Umbilical cord (tissue), 2 donors: ENCODE measurements around the gene ARAP1. TPM values are rescaled to one million over a fixed set of nuclear protein-coding genes. Genes with fewer than 3 reads are reported as not detected.

ENCODE experiments used
- DNase-seq: peaks from one replicate; pipeline ENCODE4 v3.0.0-alpha.2; 2015; ENCODE audit warnings: low spot score
- total RNA-seq: library from RNA; depleted of rRNA; stranded (reverse); fragments of >200 nt; gene quantifications from one replicate; pipeline ENCODE4 v1.2.3, GENCODE V29; 2014; ENCODE audit warnings: low replicate concordance; ENCODE audit not compliant: insufficient read depth

Gene ARAP1
- total RNA-seq, 1 donor from 2014 or later = 115 TPM

DNA sequence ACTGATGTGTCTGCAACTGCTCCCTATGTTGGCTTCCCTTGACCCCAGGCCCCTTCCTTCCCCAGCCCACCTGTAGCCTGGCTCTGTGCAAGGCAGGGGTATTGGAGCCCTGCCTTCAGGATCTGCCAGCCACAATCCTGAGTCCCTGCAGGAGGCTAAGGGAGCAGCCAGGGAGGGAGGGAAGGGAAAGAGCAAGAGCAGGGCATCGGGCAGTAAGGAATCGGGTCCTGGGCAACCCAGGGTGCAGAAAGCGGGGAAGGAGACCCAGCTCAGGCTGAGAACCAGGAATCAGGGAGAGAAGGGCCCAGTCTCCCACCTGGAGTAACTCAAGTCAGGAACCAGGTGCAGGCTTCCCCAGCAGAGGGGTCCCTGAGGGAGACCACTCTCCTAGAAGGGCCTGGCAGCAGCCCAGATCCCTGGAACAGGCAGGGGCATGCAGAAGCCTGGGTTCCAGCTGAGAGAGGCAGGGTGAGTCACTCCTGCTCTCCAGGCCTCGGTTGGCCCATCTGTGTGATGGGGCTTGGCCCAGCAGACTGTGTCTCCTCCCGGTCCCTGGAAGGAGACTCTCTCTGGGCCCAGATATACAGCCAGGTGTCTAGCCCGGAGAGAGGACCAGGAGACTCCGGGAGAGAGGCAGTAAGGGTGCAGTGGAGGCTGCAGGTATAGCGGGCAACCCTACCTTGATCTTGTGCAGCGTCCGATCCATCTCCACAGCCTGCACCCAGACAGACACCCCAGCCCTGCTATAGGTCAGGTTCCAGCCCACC is 28.3 kb upstream of the ARAP1 start:
- DNase-seq = no peak

- DNase-seq = no peak
Measured at GRCh38 chr11:72779495-72780128, 27.4 kb upstream of the ARAP1 start.

DNA sequence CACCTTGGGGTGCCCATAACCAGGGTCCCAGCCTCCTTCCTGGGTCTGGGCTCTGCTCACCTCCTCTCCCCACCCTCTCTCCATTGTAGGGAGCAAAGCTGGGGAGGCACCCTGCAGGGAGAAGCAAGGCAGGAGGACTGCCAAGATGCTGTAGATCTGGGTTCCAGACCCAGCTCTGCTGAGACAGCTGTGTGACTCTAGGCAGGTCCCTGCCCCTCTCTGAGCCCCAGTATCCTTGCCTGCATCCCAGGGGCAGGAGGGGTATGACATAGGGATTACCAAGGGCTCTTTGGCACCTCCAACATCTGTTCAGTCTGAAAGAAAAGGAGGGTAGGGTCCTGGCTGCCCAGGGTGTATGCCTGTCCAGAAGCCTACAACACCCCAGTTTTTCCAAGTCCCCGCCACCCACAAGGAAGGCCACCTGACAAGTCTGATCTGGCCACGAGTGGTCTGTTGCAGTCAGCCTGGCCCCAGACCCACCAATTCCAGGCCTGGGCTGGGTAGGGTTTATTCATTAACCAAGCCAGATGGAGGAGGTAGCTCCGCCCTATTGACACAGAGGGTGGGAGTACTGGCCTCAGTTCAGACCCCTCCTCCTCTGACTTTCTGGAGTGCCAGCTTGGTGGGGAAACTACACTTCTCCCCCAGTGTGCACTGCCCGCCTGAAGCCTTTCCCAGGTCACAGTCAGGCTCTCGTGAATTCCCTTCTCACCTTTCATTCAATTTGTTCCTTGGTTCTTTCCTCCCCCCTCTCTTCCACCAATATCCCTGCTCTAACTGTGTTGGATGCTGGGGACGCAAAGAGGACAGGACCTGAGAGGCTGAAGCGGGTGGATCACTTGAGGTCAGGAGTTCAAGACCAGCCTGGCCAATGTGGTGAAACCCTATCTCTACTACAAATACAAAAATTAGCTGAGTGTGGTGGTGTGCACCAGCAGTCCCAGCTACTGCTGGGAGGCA is 26.6 kb upstream of the ARAP1 start:
- DNase-seq = no peak

GRCh38 chr11:72777755-72778278 is 25.6 kb upstream of the ARAP1 start:
- no peak for DNase-seq

GRCh38 chr11:72776844-72777754 is 24.9 kb upstream of the ARAP1 start:
- DNase-seq = no peak

- no peak for DNase-seq
Measured at GRCh38 chr11:72776117-72776843, 24.1 kb upstream of the ARAP1 start.

- DNase-seq = no peak
Measured at GRCh38 chr11:72775288-72776110, 23.3 kb upstream of the ARAP1 start.

DNA sequence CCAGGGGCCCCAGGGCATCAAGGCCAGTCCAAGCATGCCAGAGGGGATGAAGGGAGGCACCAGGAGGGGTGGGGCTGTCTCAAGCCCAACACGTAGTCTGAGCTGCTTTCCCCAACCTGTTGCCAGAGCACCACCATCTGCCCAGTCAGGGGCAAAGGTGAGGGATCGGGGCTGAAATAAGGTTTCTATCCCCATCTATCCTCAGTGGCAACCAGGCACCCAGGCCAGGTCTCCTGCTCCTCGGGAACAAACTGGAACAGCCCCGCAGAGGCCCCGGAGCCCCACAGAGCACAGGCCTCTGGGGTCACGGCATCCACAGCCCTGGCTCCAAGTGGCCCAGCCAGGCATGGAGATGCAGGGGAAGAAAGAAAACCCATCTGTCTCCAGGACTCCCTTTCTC is 22.3 kb upstream of the ARAP1 start:
- no peak for DNase-seq

DNA sequence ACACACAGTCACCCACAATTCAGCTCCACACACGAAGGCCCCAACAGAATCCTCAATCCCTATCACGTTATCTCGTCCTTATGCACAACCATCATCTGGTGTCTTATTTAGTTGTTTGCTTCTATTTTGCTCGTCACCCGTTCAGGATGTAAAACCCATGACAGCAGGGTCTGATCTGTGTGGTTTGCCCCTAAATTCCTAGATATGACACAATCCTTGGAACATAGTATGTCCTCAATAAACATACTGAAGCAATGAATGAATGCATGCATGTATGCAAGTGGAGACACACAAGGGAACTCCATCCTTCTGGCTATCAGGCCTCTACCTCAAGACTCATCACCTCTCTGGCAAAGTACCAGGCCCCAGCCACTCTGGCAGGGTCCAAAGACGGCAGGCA is 21.5 kb upstream of the ARAP1 start:
- DNase-seq = no peak

DNA sequence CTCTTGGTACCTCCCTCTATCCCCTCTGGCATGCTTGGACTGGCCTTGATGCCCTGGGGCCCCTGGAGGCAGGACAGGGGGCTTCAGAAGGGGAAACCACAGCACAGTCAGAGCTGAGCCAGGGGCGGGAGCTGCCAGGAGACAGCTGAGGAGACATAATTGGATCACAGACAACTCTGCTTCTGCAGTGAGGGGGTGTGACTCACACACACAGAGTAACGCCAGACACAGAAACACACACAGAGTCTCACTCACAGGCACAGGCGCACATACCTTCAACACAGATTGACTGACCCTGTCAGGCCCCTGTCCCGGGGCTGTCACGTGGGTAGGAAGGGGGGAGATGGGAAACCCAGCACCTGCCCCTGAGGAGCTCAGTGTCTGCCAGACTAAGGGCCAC is 21.1 kb upstream of the ARAP1 start:
- DNase-seq = peak; percentile 97

GRCh38 chr11:72772059-72772458 is 19.9 kb upstream of the ARAP1 start:
- no peak for DNase-seq

DNA sequence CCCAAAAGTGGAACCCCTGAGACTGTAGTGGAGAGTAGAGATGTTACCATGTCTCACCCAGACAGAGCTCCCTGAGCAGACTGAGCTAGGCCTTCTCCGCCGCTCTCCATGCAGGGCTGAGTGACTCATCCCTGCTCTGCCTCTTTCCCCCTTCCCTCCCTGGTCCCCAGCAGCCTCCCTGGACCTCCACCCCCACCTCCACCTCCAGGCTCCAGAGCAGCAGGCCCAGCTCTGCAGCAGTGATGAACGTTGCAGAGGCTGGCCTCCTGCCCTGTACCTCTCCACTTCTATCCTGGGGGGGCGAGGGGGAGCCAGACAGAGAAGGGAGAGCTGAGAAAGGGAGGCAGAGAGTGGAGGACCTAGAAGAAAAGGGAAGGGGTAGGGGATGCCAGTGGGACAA is 19.3 kb upstream of the ARAP1 start:
- DNase-seq = peak; percentile 91

- DNase-seq = no peak
Measured at GRCh38 chr11:72770799-72771198, 18.6 kb upstream of the ARAP1 start.

- no peak for DNase-seq
Measured at GRCh38 chr11:72769680-72770079, 17.5 kb upstream of the ARAP1 start.

- DNase-seq = no peak
Measured at GRCh38 chr11:72768581-72768980, 16.4 kb upstream of the ARAP1 start.

- no peak for DNase-seq
Measured at GRCh38 chr11:72767203-72768062, 15.2 kb upstream of the ARAP1 start.

DNA sequence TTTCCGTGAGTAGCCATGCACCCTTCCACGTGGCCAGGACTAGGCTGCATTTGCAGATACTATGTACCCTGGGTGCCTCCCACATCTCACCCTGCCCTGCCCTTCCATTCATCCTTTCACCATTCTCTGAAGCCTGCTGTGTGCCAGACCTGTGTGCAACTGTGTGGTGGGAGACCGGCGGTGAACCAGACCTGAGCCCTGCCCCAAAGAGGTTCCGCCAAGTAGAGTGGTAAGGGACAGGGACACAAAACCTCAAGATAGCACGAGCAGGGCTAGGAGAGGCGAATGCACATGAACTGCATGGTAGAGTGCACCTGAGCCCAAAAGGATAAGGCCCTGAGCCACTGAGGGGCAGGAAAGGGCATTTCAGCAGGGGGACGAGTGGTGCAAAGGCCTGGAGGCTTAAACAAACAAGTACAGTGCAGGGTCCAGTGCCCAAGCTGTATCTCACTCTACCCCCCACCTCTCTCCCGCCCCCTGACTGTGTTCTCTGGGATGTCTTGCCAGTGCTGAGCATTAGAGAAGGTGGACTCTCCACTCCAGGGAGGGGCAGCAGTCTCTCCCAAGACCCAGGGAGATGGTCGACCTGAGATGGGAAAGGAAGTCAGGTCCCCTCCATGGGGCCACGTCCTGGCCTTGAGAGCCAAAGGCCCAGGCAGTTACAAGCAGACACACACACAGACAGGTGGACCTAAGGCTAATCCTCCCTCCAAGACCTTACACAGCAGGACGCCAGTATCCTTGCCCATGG is 14.1 kb upstream of the ARAP1 start:
- no peak for DNase-seq

DNA sequence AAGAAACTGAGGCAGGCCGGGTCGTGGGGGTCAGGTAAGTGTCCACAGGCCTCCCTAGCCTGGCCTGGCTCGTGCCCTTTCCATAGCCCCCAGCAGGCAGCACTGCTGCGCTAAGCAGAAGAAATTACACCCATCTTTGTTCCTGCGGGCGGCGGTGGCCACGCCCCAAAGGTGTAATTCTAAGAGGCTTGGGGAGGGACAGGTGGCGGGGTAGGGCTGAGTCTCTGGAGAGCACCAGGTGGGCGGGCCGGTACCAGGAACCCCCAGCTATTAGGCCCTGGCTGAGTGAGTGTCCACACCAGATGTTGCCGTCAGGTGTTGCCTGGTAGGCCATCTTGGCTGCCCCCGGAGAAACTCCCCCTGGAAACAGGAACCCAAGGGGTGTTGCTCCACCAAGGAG is 12.3 kb upstream of the ARAP1 start:
- no peak for DNase-seq
